GM12801 (cell line): ENCODE results near the gene HIRIP3.

ENCODE experiments used
- CTCF ChIP-seq: IDR thresholded peaks from one replicate; pipeline ENCODE4 v1.5.1; 2011; ENCODE audit warnings: control low read depth; ENCODE audit not compliant: insufficient read length; ENCODE audit errors: extremely low read depth

The HIRIP3 gene

GRCh38 chr16:29995324-29995910 is at the start of gene HIRIP3:
Gene HIRIP3 (minus strand): TSS chr16:29995617. CDS start chr16:29995605, 12 bp downstream.
- no peak for TF ChIP-seq CTCF

GRCh38 chr16:30041841-30042240 is 46.4 kb upstream of the HIRIP3 start:
- no peak for TF ChIP-seq CTCF

- TF ChIP-seq CTCF: no peak
Measured at GRCh38 chr16:30040221-30040620, 44.8 kb upstream of the HIRIP3 start.

- TF ChIP-seq CTCF: no peak
Measured at GRCh38 chr16:30033270-30033669, 37.9 kb upstream of the HIRIP3 start.

- no peak for TF ChIP-seq CTCF
Measured at GRCh38 chr16:30032083-30032819, 36.8 kb upstream of the HIRIP3 start.

GRCh38 chr16:30031477-30031918 is 36.1 kb upstream of the HIRIP3 start:
- no peak for TF ChIP-seq CTCF

GRCh38 chr16:30030841-30031413 is 35.5 kb upstream of the HIRIP3 start, which contains the start of gene TLCD3B:
Gene TLCD3B (minus strand): TSS chr16:30031271. CDS start chr16:30030527, 744 bp downstream.
- TF ChIP-seq CTCF: no peak
